Testis (tissue), 2 donors: ENCODE measurements around the gene KCNC3.

Experiments used
- POLR2A ChIP-seq: fragments of 450-650 bp; IDR thresholded peaks from one replicate; pipeline ENCODE4 v1.6.1; 2017; ENCODE audit warnings: antibody characterized with exemption, mild to moderate bottlenecking, moderate library complexity
- TF ChIP-seq, protein P1 (sequence below), 3 experiments: fragments of 450-650 bp in 2 of 3; fragments of 200-600 bp in 1 of 3; sonication (generic) in 1 of 3; IDR thresholded peaks; one replicate each; pipeline ENCODE4 v1.5.1; 2016 to 2019; ENCODE audit warnings: antibody characterized with exemption in 3 of 3, mild to moderate bottlenecking in 2 of 3, moderate library complexity in 1 of 3

GRCh38 chr19:50319156-50319555 lies 10.0 kb downstream of the KCNC3 start:
- TF ChIP-seq, protein P1, sequence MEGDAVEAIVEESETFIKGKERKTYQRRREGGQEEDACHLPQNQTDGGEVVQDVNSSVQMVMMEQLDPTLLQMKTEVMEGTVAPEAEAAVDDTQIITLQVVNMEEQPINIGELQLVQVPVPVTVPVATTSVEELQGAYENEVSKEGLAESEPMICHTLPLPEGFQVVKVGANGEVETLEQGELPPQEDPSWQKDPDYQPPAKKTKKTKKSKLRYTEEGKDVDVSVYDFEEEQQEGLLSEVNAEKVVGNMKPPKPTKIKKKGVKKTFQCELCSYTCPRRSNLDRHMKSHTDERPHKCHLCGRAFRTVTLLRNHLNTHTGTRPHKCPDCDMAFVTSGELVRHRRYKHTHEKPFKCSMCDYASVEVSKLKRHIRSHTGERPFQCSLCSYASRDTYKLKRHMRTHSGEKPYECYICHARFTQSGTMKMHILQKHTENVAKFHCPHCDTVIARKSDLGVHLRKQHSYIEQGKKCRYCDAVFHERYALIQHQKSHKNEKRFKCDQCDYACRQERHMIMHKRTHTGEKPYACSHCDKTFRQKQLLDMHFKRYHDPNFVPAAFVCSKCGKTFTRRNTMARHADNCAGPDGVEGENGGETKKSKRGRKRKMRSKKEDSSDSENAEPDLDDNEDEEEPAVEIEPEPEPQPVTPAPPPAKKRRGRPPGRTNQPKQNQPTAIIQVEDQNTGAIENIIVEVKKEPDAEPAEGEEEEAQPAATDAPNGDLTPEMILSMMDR (IDR thresholded peaks at IDR 0.05) = no peak
- no peak for TF ChIP-seq POLR2A
